Sigmoid colon (tissue), 3 donors: ENCODE results near the gene QTRT2.

Source experiments
- POLR2A ChIP-seq, 2 donors: fragments of 450-650 bp; IDR thresholded peaks; one replicate each; pipeline ENCODE4 v1.6.1; 2016; ENCODE audit warnings: antibody characterized with exemption in 2 of 2, mild to moderate bottlenecking in 2 of 2, moderate library complexity in 2 of 2
- TF ChIP-seq, protein P1 (sequence below), 4 experiments: fragments of 450-650 bp in 3 of 4; fragments of 200-600 bp in 1 of 4; IDR thresholded peaks; one replicate each; pipeline ENCODE4 v1.5.1; 2016 to 2019; ENCODE audit warnings: antibody characterized with exemption in 4 of 4, mild to moderate bottlenecking in 3 of 4, moderate library complexity in 2 of 4

DNA sequence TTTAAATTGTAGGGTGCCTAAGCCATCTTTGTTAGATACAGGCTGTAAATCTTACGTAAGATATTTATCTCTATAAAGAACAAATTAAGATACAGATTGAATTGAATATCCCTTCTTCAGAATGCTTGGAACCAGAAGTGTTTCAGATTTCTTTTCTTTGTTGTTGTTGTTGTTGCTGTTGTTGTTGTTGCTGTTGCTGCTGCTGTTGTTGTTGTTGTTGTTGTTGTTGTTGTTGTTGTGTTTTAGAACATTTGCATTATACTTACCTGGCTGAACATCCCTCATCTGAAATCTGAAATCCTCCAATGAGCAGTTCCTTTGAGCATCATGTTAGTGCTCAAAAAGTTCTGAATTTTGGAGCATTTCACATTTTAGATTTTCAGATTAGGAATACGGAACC, 26.6 kb downstream of the QTRT2 start:
- TF ChIP-seq, protein P1, sequence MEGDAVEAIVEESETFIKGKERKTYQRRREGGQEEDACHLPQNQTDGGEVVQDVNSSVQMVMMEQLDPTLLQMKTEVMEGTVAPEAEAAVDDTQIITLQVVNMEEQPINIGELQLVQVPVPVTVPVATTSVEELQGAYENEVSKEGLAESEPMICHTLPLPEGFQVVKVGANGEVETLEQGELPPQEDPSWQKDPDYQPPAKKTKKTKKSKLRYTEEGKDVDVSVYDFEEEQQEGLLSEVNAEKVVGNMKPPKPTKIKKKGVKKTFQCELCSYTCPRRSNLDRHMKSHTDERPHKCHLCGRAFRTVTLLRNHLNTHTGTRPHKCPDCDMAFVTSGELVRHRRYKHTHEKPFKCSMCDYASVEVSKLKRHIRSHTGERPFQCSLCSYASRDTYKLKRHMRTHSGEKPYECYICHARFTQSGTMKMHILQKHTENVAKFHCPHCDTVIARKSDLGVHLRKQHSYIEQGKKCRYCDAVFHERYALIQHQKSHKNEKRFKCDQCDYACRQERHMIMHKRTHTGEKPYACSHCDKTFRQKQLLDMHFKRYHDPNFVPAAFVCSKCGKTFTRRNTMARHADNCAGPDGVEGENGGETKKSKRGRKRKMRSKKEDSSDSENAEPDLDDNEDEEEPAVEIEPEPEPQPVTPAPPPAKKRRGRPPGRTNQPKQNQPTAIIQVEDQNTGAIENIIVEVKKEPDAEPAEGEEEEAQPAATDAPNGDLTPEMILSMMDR (IDR thresholded peaks at IDR 0.05) = no peak
- no peak for TF ChIP-seq POLR2A (IDR thresholded peaks at IDR 0.05)
